ENCODE results near the gene ASTN2.

- TF ChIP-seq, protein P1, sequence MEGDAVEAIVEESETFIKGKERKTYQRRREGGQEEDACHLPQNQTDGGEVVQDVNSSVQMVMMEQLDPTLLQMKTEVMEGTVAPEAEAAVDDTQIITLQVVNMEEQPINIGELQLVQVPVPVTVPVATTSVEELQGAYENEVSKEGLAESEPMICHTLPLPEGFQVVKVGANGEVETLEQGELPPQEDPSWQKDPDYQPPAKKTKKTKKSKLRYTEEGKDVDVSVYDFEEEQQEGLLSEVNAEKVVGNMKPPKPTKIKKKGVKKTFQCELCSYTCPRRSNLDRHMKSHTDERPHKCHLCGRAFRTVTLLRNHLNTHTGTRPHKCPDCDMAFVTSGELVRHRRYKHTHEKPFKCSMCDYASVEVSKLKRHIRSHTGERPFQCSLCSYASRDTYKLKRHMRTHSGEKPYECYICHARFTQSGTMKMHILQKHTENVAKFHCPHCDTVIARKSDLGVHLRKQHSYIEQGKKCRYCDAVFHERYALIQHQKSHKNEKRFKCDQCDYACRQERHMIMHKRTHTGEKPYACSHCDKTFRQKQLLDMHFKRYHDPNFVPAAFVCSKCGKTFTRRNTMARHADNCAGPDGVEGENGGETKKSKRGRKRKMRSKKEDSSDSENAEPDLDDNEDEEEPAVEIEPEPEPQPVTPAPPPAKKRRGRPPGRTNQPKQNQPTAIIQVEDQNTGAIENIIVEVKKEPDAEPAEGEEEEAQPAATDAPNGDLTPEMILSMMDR (IDR thresholded peaks at IDR 0.05), result no peak
- TF ChIP-seq POLR2A (IDR thresholded peaks at IDR 0.05), result no peak
These were observed 909.9 kb downstream of the ASTN2 start for GRCh38 chr9:116504893-116505480.
